GM21529 (cell line): ENCODE measurements around the gene SEMA3F.

Experiments
- ATAC-seq: cut with Tn5 transposase; IDR thresholded peaks from one replicate; pipeline ENCODE4 v1.9.1; 2021; ENCODE audit not compliant: unreplicated experiment

The SEMA3F gene

DNA sequence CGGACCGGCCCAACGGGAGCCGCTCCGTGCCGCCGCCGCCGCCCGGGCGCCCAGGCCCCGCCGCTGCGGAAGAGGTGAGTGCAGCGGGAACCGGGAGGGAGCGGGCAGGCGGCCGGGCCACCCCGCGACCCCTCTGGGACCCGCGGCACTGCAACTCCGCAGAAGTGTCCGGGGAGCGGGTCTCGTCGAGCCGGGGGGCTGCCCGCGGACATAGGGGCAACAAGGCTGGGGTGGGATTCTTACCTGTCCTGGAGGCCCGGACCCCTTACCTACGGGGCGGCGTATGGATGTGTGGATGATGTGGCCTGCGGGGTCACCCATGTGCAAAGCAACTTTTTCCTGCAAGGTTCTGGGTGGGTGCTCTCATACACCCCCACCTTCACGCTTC, 361 bp downstream of the SEMA3F start:
- no peak for ATAC-seq

DNA sequence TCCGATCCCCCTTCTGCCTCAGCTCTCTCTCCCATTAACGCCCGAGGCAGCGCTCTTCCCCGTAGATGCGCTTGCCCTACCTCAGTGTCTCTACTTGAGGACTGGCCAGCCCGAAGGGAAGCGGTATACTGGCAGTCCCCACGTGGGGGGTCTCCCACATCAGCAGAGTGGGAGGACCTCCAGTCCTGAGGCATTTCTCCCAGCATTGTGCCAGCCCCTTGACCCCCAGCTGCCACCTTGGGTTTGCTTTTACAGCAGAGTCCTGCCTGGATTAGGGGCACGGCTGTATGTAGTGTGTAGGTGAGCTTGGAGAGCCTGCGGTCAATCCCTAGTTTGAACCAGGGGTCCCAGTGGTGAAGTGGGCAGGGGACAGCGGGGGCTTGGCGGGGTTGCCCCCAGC, 767 bp downstream of the SEMA3F start:
- ATAC-seq, result no peak

DNA sequence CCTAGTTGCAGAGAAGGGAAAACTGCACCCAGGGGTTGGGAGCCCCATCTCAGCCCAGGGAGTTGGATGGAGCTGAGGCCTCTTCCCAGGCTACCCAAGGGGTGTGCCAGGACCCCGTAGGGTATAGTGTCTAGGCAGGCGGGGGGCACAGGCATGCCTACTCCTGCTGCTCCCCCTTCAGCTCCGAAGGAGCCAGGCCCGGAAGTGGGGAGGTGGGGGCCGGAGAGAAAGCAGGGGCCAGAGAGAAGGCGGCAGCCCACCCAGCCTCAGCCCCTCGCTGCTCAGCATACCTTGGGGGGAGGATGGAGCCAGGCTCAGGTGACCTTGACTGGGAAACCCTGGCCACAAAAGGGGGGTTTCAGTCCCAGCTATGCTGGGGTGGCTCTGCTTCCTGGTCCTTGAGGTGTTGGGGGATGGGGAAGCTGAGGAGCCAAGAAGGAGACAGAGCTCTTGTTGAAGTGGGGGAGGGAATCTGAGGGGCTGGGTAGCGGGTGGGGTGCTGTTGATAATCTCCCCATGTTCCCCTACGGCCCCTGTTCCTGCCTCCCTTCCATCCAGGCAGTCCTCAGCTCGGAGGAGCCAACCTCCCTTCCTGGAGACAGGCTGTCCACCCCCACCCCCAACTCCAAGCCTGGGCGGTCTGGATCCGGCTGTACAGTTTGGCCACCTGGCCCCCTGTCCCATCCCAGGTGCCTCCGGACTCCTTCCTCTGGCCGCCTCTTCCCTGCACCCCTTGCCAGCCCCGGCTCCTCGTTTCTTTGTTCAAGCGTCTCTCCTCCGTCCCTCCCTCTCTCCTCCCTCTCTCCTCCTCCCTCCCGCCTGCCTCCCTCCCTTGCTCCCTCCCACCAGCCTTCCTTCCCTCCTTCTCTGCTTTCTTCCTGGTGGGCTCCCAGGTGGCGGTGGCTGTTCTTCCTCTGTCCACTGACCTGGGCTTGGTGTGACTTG, 1.7 kb downstream of the SEMA3F start:
- ATAC-seq, result no peak

DNA sequence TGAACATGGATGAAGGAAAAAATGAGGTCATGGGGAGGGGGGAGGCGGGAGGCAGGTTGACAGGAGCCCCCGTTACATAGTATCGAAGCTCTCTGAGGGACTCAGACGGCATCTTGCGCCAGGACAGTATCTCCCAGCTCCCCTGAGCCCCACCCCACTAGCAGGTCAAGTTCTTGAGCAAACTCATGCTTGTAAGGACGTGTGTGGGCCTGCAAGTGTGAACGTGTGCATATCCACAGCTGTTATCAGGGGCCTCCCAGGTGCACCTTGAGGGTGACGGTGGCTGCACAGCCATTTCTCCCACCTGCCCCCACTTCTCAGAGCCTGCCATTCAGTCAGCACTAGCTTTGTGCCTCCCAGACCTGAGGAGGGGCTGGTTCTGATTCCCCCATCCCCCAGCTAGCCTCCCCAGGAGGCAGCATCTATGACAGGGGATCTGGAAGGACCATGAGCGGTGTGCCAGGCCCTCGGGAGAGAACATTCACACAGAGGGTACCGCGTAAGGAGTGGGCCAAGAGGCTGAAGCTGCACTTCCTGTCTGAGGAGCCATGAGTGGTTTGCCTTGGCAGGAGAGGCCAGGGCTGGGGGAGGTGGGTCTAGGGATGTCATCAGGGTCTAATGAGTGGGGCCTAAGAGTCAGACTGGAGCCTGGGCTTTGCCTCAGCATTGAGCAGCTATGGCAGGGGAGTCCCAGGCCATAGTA, 2.9 kb downstream of the SEMA3F start:
- ATAC-seq, result no peak

DNA sequence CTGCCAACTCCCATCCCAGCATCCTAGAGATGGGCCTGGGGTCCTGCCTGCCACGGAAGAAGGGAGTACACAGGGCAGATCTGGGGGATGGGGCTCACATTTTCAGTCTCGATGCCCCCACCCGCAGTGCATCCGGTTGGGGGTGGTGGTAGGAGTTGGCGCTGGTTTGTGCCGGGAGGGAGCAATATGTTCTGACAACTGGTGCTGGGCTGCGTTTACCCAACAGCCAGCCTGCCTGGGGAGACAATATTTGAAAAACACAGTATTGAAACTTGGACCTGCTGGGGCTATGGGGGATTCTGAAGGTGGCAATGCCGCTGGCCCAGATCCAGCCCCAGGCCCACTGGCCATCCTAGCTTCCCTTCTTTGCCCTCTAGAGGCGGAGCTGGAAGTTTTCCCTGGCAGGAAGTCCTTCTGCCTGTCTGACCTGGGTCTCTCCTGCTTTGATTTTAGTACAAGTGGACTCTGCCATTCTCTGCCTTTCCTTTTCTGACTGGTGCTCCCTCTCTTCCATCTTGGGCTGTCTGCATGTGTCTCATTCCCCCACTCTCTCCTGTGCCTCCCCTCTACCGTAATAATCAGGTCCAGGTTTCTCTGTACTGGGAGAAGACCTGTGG, 3.5 kb downstream of the SEMA3F start:
- ATAC-seq, result no peak

DNA sequence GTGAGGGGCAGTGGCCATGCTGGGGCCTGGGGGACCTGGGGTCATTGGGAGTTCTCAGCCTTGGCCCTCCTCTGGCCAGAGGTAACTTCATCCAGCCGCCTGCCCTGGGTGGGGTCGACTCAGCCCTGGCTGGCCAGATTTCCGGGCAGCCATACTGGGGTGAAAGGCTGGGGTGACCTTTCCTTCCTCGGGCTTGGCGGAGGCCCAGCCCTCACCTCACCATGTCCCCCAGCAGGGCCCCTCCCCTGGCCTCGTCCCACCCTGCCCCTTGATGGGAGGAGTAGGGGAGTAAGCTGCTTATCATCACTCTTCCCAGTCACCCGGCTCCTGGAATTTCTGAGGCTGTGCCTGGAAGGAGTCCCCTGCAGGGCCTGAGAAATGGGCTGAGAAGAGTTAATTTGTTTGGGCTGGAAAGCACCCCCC, 5.4 kb downstream of the SEMA3F start:
- no peak for ATAC-seq

DNA sequence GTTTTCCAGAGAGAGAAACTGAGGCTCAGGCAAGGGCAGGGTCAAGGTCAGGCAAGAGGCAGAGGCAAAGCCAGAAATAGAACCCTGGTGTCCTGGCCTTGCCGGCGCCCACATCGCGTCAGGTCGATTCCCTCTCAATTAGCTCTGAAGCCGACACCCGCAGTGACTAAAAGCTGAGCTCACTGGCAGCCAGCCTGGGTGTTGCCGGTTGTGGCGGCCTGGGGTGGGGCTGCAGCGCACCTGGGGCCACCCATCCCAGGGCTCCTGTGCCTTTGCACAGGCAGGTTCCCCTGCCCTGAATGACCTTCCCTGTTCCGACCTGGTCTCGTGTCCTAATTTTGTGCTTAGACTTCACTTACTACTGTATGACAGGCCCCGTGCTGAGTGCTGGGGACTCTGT, 6.2 kb downstream of the SEMA3F start:
- no peak for ATAC-seq

DNA sequence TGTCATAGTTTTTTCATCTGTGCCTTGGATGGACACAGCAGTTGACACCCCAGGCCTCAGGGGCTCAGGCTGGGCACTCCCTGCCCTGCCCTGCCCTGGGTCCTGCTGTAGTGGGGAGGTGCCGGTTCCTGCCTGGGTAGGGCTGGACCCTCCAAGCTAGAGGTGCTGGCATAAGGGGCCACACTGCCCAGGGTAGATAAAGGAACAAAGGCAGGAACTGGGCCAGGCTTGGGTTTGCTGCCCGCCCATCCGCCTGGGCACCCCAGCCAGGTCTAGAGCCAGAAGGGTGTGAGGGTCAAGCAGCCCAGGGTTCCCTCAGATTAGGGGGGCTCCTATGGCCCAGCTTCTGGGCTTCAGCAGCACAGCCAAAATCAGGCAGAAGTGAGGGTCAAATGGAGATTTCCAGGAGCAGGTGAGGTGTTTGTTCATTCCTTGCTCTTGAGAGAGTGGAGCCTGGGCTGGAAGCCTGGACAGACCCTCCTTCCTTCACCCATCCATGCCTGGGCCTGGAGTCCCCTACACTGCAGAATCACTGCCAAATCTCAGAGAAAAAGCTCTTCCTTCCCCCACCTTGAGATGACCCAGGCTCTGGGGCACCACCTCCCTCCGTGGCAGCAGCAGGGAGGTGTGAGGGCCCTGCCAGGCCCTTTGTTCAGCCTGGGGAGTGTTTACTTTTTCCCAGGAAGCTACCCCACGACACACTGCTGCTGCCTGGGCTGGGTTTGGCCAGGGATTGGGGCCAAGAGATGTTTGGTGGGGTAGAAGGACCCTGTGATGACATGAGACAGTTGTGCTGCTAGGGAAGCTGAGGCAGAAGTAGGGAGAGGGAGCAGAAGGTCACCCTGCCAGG, 7.1 kb downstream of the SEMA3F start:
- no peak for ATAC-seq

DNA sequence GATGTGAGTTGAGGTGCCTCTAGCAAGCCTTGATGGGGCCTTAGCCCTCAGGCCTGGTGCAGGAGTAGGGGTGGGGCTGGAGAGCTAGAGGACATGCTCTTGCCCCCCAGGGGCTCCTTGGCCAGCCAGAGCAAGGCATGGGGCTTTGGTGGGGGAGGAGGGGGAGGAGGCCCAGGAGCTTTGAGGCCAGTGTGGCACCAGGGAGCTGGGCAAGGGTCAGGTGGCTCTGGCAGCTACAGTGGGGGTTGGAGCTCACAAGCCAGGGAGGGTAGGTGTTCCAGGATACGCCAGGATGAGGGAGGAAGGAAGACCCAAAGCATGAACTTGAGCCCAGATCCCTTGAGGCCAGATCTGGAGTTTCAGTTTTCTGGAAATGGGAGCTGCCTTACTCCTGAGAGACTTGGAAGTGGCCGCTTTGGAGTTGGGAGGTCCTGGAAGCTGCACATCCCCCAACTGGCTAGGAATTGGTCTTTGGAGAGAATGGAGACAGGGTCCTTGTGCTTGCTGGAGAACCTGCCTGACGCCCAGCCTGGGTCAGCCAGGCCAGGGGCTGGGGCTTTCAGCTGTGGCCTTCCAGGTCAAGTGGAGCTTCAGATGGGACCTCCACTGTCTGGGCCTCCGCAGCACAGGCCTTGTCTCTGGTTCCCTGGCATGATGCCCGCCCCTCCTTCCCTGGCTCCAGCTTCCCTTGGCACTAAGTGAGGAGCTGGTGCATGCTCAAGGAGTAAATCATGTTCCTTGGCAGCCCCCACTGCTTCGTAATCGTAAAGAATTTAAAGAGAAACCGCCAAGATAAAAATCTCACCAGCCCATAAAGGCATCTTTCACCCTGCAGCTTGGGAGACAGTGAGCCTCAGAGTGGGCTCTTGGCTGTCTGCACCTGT, 8.7 kb downstream of the SEMA3F start:
- ATAC-seq, result no peak

DNA sequence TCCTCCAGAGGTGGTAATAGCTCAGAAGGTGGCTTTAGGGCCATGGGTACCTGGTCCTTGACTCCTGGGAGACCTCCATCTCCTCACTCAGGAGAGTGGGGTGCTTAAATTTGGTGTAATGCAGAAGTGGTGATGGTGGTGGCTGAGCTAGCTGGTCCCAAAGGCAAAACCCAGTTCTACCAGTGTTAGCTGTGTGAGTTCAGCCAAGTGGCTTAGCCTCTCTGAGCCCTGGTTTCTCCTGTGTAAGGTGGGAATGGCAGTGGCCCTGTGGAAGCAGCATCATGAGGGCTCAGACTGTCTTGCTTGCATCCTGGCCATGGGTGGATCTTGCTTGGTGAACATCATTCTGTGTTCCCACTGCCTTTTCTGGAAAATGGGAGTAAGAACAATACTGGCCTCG, 9.4 kb downstream of the SEMA3F start:
- ATAC-seq, result no peak

DNA sequence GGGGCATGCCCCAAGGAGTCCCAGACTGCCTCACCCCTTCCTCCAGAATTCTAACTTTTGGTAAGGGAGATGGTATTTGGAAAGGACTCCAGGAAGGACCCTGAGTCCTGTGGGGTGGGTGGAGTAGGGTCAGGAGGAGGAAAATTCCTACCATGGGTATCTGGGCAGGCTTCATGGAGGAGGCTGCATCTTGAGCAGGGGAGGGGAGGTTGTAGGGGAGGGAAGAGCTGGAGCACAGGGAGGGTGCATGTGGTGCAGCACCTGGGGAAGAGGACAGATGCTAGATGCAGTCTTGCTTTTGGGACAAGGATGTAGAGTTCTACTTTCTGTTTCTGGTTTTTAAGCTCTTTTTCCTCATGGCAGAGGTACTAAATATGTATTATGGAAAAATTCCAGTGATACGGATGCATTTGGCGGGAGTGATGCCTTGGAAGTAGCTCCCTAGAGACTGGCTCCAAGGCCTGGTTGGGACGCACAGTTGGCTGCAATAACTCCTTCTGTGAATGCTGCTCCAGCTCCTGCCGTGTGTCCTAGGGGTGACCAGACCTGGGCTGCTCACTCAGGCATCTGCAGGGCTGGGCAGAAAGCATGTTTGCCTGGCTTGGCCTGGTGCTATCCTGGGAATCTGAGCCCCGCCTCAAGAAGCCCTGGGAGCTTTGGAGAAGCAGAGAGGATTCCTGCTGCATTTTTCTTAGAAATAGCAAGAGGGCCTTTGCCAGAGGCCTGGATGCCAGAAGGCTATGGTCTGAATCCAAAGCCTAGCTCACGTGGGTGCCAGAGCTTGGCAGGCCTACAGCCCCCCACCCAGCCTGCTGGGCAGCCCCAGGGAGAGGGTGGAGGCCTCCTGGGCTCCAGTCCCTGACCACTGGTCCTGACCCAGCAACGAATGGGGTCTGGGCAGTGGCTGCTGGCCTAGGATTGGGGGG, 10.1 kb downstream of the SEMA3F start:
- ATAC-seq, result no peak

DNA sequence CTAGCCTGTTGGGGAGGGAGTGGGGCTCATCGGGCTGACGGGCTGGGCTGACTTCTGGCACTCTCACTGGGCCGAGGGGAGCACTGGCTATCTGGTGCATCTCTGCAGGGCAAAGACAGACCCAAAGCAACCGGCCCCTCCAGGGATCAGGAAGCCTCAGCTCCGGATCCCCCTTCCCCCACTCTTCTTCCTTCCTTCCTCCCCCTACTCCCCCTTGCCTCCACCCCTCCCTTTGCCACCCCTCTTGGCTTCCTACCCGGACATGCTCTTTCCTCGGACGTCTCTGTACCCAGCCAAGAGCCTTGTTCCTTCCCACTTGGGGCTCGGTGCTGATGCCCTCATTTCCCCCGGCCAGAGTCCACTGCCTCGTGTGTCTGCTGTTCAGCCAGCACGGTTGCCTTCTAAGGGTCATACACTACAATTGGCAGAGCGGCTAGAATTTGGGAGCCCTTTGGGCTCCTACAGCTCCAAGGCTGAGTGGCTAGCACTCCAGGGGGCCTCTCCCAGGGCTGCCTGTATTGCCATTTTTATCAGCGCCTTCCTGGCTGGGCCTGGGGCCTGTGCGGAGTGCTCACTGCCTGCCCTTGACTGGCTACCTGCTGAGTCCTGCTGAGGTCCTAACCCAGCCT, 10.9 kb downstream of the SEMA3F start:
- no peak for ATAC-seq

DNA sequence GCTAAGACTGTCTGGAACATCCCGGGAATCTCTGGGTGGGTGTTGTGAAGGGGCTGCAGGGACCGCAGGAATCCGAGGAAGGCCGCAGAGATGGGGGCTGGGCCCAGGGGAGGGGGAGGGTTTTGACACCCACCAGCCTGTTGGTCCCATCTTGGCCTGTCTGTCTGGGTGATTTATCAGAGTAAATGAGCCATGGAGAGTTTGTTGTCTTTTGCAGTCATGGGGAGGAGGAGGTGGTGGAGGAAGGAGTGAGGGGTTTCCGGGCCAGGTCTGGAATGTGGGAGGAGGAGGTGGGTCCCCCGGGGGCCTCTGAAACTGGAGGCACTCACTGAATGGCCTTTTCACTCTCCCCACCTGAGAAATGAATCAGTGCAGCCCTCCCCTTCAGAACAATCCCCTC, 11.5 kb downstream of the SEMA3F start:
- ATAC-seq, result no peak

DNA sequence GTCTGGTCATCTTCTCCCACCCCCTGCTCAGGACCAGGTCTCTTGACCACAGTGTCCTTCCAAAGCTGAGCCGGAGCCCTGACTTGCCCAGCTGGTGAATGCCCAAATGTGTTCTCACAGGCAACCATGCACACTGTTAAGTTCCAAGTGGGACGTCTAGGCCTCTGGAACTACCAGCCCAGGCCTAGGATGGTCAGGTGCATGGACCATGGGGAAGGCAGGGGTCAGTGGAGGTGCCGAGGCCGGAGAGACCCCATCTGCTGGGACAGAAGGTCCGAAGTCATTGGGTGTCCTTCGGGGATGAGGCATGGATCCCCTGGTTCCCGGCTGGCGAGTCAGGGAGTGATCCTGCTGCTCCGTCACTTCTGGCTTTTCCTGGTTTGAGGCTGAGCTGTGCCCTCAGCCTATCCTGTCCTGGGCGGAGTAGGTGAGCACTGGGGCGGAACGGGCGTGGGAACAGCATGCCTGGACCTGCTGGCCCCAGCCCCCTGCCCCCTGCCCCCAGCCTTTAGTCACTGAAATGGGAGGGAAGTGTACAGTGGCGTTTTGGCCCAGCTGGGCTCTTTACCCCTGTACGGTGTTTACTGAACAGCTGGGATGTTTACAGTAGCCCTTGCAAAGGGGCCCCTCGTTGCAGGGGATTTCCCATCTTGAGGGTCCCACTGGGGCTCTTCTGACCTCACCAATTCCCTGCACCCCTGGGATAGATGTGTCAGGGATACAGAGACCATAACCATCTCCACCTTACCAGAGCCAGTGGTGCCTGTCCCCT, 12.1 kb downstream of the SEMA3F start:
- ATAC-seq, result no peak

DNA sequence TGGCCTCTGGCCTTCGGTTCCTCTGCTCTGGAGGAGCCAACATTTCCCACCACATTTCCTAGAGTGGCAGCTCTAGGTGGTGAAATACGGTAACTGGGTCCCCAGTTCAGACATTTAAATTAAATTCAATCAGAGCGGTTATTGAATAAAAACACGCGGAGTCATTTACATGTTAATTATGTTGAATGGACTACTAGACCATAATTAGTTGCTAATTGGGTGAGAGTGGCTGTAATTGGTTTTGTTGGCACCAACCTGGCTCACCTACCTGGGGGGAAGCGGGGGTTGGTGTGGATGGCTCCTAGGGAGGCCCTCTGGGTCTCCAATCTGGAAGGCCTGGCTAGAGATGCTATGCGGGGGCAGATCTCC, 12.7 kb downstream of the SEMA3F start:
- no peak for ATAC-seq

DNA sequence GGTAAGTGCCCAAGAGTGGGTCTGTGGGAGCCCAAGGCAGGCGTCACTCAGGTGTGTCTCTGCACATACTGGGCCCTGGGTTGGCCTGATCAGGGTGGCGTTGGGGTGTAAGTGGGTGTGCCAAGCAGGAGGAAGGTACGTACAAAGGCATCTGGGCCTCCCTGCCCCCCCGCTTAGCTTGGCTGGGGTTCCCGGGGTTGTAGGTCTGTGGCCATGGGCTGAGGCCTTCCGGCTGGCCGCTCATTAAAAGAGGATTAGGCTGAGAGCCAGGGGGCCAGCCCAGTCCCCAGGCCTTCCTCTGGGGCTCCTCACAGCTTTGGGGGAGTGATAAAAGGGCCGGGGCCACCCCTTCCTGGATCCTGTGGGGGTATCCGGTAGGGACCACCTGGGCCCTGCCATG, 13.3 kb downstream of the SEMA3F start:
- no peak for ATAC-seq

DNA sequence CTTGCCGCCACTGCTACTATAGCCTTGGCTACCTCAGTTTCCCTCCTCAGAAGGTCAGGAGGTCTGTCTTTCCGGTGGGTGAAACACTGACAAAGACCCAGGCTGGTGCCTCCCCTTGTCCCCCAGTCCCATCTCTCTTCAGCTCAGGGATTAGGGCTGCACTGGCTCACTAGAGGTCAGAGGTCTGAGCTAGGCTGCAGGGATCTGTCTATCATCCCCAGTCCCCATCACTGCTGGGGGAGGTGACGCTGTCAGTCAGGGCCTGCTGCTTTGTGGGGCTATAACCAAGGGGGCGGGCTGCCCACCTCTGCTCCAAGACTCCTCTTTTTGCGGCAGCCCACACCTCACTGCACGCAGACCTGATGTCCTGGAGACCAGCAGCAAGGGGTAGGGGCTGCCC, 13.7 kb downstream of the SEMA3F start:
- no peak for ATAC-seq
